ENCODE data around the gene ATG7. TPM values are rescaled to one million over a fixed set of nuclear protein-coding genes. Genes with fewer than 3 reads are reported as not detected.

The ATG7 gene
- total RNA-seq, 2 experiments from 2014 or later = 28.3 to 38.2 TPM

DNA sequence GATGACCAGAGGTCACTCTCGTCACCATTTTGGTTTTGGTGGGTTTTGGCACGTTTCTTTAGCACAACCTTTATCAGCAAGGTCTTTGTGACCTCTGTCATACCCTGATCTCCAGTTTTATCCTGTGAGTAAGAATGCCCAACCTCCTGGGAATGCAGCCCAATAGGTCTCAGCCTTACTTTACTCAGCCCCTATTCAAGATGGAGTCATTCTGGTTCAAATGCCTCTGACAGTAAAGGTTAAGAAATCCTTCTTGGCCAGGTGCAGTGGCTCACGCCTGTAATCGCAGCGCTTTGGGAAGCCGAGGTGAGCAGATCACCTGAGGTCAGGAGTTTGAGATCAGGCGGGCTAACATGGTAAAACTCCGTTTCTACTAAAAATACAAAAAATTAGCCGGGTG is 3.2 kb upstream of the ATG7 start:
- ATAC-seq (no peak), DNase-seq (no peak)
- H3K27me3 Mint-ChIP-seq = peaks cover 12% of the 10 kb centered on the region
- no peak overlapping the region for H3K4me3 Mint-ChIP-seq
- peaks cover 23% of the 10 kb centered on the region for H3K4me1 Mint-ChIP-seq
- no peaks in the 10 kb centered on the region for H3K9me3 Mint-ChIP-seq (ENCODE audit: low read depth)
- H3K27ac Mint-ChIP-seq = no peak overlapping the region
- no peaks in the 10 kb centered on the region for H3K36me3 Mint-ChIP-seq
- CTCF ChIA-PET = interaction anchor here (0.7 kb wide), 2 partner anchors 23 to 381 kb away, joined by 3 to 4 read pairs; no protein-coding TSS in a partner anchor

DNA sequence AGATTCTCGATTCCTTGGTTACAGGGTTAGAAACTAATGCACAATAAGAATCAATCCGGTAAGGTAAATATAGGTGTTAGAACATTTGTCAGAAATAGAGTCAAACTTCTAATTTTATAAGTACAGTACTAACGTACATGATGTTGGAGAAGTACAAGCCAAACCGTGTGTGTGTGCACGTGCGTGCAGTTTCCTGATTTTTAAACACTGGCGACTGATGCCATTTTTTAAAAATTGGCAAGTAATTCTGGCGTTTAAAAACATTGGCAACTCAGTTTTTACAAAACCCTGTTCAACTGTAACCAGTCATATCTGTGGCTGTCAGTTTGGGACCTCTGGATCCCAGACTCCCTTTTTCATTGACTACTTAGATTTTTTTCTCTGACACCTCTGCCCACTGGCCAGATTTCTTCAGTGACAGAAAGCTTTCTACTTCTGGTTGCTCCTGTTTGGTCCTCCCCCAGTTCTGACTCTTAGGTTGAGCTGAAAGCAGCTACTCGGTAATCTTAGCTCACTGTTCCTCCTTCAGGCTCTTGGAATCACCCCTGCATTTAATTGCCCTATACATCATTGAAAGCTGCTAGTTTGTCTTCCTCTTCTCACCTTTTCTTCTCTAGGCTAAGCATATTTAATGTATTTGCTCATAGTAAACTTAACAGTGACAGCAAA is 843 bp downstream of the ATG7 start:
- CTCF ChIA-PET = interaction anchor here (0.6 to 3.5 kb wide), 7 partner anchors 12 to 1304 kb away, joined by 3 to 35 read pairs (median 5); no protein-coding TSS in a partner anchor
- H3K36me3 Mint-ChIP-seq = peaks cover 31% of the 10 kb centered on the region
- DNase-seq (no peak), ATAC-seq (no peak)
- H3K4me3 Mint-ChIP-seq = peak overlapping the region; percentile 87
- no peaks in the 10 kb centered on the region for H3K9me3 Mint-ChIP-seq (ENCODE audit: low read depth)
- no peaks in the 10 kb centered on the region for H3K27me3 Mint-ChIP-seq
- H3K4me1 Mint-ChIP-seq = peaks cover 50% of the 10 kb centered on the region
- peak overlapping the region; percentile 88 for H3K27ac Mint-ChIP-seq

DNA sequence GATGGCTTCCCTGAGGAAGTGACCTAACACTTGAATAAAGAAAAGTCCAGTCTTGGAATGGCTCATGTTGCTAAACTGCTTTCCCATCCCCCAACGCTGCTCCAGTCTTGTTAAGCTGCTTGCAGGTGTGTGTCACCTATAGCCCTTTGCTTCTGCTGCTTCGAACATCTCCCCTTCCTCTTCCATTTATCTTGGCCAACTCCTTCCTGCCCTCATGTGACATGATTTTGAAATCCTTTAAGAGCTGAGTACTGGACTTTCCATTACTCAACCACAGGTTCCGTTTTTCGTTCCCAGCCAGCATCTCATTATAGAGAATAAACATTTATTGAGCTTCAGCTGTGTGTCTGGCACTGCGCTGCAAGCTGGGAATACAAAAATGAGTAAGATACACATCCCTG is 1.7 kb downstream of the ATG7 start:
- no peak overlapping the region for H3K27ac Mint-ChIP-seq
- no peak for DNase-seq
- H3K4me3 Mint-ChIP-seq = peak overlapping the region; percentile 87
- H3K9me3 Mint-ChIP-seq (ENCODE audit: low read depth) = no peaks in the 10 kb centered on the region
- H3K36me3 Mint-ChIP-seq = peaks cover 31% of the 10 kb centered on the region
- H3K27me3 Mint-ChIP-seq = no peaks in the 10 kb centered on the region
- no peak for ATAC-seq
- CTCF ChIA-PET = interaction anchor here (1.2 to 3.5 kb wide), 3 partner anchors 9 to 37 kb away, joined by 3 to 35 read pairs (median 3); no protein-coding TSS in a partner anchor
- H3K4me1 Mint-ChIP-seq = peaks cover 56% of the 10 kb centered on the region

DNA sequence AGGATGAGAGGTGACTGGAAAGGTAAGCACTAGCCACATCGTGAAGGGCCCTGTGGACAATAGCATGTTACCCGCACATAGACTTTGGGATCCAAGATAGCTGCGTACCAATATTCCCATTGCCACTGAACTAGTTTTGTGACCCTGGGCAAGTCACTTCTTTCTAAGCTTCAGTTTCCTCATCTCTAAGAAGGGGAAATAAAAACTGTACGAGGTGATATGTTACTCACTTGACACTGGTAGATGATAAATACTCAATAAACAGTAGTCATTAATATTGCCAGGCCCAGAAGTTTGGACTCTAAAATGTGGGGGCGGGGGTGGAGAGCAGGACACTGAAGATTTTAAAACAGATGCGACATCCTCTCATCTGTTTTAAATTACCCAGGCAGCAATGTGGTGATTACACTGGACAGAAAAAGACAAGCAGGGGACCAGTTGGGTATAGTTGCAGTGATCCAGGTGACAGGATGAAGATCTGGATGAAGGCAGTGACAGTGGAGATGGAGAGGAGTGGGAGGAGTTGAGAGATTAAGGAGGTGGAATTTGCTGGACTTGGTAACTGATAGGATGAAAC is 2.5 kb downstream of the ATG7 start:
- Mint-ChIP-seq H3K9me3 (ENCODE audit: low read depth) (no peaks in the 10 kb centered on the region), H3K4me1 (peaks cover 57% of the 10 kb centered on the region), H3K27me3 (no peaks in the 10 kb centered on the region), H3K27ac (no peak overlapping the region), H3K4me3 (no peak overlapping the region), H3K36me3 (peaks cover 32% of the 10 kb centered on the region)
- DNase-seq (no peak), ATAC-seq (no peak)
- CTCF ChIA-PET = interaction anchor here (1.5 to 3.5 kb wide), 2 partner anchors 8 to 15 kb away, joined by 3 to 35 read pairs; no protein-coding TSS in a partner anchor

DNA sequence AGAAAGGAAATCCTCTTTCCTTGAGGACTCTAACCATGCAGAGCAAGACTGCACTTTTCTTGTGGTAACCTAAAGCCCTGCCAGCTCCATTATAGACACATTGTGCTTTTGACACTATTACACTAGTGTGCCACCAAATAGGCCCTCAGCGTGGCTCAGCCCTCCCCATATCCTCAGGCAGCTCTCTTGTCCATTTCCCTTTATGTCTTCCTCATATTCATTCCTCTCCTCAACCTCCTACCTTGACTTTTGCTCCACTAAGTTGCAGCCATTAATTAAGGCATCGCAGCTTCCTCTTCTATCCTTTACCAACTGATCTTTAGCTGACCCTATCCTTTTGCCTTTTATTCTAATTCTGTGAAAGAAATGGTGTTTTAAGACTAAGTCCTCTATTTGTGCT is 3.7 kb downstream of the ATG7 start:
- Mint-ChIP-seq H3K4me1 (peaks cover 54% of the 10 kb centered on the region), H3K4me3 (no peak overlapping the region), H3K9me3 (ENCODE audit: low read depth) (no peaks in the 10 kb centered on the region), H3K27me3 (no peaks in the 10 kb centered on the region), H3K27ac (peak overlapping the region; percentile 8), H3K36me3 (peaks cover 37% of the 10 kb centered on the region)
- ATAC-seq (no peak), DNase-seq (no peak)
- CTCF ChIA-PET = interaction anchor here (1.5 kb wide), 1 partner anchor 15 kb away, joined by 4 read pairs; no protein-coding TSS in a partner anchor

DNA sequence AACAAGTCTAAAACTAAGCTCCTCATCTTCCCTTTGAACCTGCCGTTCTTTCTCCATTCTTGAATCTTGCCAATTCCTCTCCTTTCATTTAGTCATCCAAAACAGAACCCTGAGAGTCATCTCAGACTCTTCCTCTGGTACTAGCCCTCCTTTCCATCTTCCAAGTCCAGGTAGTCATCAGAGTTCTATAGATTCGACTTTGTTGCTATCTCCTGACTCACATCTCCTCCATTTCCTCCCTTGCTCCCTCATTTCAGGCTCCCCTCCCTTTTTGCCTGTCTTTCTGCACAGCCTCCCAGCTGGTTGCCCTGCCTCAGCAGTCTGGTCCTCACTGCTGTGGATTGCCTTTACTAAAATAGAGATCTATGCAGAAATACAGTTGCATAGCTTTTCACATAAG is 4.7 kb downstream of the ATG7 start:
- Mint-ChIP-seq H3K36me3 (peaks cover 39% of the 10 kb centered on the region), H3K9me3 (ENCODE audit: low read depth) (no peaks in the 10 kb centered on the region), H3K4me1 (peaks cover 52% of the 10 kb centered on the region), H3K4me3 (no peak overlapping the region), H3K27ac (no peak overlapping the region), H3K27me3 (no peaks in the 10 kb centered on the region)
- DNase-seq = no peak
- CTCF ChIA-PET = interaction anchor here (1.5 kb wide), 1 partner anchor 14 kb away, joined by 4 read pairs; no protein-coding TSS in a partner anchor
- no peak for ATAC-seq

DNA sequence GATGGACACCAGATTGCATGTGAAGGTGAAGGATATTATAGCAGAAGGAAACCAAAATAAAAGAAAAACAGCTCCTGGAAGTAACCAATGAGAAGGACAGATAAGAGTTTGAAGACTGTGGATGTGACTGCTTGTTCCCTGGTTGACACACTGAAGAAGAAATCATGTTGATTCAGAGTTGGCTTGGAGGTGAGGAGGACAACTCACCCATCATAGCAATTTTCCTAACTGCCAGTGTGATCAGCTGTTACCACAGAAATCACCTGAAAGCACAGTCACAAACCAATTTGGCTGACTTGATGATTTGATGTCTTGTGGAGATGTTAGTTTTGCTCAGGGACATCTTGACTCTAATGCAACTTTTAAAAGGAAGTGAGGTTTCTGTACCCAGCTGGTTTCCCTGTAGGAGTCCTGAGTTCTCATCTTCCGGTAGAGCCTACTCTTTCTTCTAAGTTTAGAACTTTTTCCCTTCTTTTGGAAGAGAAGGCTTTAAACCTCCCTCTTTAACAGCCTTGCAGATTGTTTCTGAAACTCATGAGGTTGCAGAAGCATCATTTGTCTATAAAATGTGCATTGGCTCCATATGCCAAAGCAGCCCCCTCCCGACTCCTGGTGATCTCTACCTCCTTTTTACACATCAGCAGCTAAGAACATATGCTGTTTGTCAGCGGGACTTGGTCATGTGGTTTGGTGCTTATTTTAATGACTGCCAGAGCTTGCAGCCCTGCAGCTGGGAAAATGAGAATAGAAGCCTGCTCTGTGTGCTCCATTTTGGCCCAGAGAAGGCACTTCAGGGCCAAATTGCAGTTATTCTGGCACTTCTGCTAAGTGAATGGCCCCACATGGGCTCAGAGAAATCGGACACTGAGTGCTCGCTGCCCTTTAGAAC is 10.3 kb downstream of the ATG7 start:
- H3K27ac Mint-ChIP-seq = no peak overlapping the region
- DNase-seq = no peak
- ATAC-seq = no peak
- H3K36me3 Mint-ChIP-seq = peaks cover 34% of the 10 kb centered on the region
- H3K4me1 Mint-ChIP-seq = peaks cover 30% of the 10 kb centered on the region
- H3K4me3 Mint-ChIP-seq = no peak overlapping the region
- CTCF ChIA-PET = interaction anchor here (0.9 to 1.0 kb wide), 2 partner anchors 8 to 127 kb away, joined by 3 read pairs; no protein-coding TSS in a partner anchor
- H3K27me3 Mint-ChIP-seq = no peaks in the 10 kb centered on the region
- no peaks in the 10 kb centered on the region for H3K9me3 Mint-ChIP-seq (ENCODE audit: low read depth)

DNA sequence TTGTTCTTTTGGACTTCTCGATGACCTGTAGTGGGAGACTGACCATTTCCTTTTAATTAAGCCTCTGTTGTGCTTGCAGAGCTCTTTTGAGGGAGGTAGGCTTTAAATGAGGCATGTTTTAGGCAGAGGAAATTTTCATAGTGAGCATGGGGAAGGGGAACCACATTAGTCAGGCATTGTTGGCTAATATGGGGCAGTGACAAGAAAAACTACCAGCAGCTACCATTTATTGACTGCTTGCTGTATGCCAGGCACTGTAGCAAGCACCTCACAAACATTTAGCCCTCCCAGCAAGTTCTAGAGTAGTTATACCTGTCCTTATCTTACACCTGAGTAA is 10.9 kb downstream of the ATG7 start:
- CTCF ChIA-PET = interaction anchor here (1.0 kb wide), 1 partner anchor 9 kb away, joined by 3 read pairs; no protein-coding TSS in a partner anchor

DNA sequence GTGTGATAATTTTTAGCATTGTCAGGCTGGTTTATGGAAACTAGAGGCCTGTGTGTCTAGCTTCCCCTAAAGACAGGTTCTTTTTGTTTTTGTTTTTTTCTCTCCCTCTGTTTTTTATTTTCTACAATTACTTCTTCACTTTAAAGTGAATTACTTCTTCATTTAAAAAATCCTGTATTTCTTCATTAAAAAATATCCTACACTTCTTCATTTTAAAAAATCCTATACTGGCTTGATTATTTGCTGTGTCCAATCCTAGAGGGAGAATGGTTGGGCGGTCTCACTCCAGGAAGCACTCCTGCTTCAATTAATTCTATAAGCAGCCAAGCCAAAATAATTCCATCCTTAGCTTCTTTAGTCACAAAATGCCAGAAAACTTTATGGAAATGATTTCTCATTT is 11.8 kb downstream of the ATG7 start:
- Mint-ChIP-seq H3K27ac (no peak overlapping the region), H3K36me3 (peaks cover 31% of the 10 kb centered on the region), H3K9me3 (ENCODE audit: low read depth) (no peaks in the 10 kb centered on the region), H3K4me3 (no peak overlapping the region), H3K4me1 (peaks cover 35% of the 10 kb centered on the region), H3K27me3 (no peaks in the 10 kb centered on the region)
- CTCF ChIA-PET = no interaction called here
- ATAC-seq (no peak), DNase-seq (no peak)

More for the DNA sequence above, 10.9 kb downstream of the ATG7 start:
- H3K9me3 Mint-ChIP-seq (ENCODE audit: low read depth) = no peaks in the 10 kb centered on the region
- H3K27ac Mint-ChIP-seq = no peak overlapping the region
- DNase-seq (no peak), ATAC-seq (no peak)
- H3K27me3 Mint-ChIP-seq = no peaks in the 10 kb centered on the region
- peaks cover 31% of the 10 kb centered on the region for H3K36me3 Mint-ChIP-seq
- peaks cover 34% of the 10 kb centered on the region for H3K4me1 Mint-ChIP-seq
- H3K4me3 Mint-ChIP-seq = no peak overlapping the region

DNA sequence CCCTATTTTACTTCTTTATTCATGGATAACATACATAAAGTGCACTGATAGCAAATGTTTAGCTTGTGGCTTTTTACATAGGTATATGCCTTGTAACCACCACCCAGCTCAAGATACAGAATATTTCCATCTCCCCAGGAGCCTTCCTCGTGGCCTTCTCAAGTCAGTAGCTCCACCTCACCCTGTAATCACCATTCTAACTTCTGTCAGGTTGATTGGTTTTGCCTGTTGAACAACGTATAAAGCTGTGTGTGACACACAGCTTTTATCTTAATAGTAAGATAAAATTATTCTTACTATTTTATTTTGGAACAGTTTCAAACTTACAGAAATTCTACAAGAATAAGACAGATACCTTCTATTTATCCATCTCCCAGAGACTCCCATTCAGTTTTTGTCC is 13.3 kb downstream of the ATG7 start:
- no peaks in the 10 kb centered on the region for H3K27me3 Mint-ChIP-seq
- DNase-seq = no peak
- CTCF ChIA-PET = interaction anchor here (1.1 kb wide), 1 partner anchor 37 kb away, joined by 3 read pairs; no protein-coding TSS in a partner anchor
- H3K36me3 Mint-ChIP-seq = peaks cover 27% of the 10 kb centered on the region
- H3K4me1 Mint-ChIP-seq = peaks cover 50% of the 10 kb centered on the region
- no peak overlapping the region for H3K4me3 Mint-ChIP-seq
- no peak overlapping the region for H3K27ac Mint-ChIP-seq
- H3K9me3 Mint-ChIP-seq (ENCODE audit: low read depth) = no peaks in the 10 kb centered on the region
- no peak for ATAC-seq

DNA sequence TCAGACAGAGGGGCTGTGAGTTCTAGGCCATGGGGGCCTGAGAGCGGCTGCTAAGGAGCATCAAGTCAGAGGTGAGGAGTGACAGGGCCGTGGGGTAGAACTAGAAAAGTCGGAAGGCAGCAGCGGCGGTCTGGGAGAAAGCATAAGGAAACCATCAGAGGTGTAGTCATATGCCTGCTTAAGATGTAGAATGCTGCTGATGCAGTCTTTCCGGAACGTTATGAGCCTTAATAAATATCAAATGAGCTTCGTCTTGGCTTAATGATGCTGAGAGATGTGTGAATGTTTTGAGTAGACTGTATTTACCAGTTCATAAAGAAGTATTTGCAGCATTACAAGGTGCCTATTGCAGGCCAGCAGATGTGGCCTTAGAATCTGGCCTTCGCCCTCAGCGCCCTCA is 15.2 kb downstream of the ATG7 start:
- CTCF ChIA-PET = interaction anchor here (1.1 to 6.1 kb wide), 4 partner anchors 13 to 51 kb away, joined by 4 to 35 read pairs (median 10); partner anchors contain the start of gene ATG7
- no peaks in the 10 kb centered on the region for H3K9me3 Mint-ChIP-seq (ENCODE audit: low read depth)
- ATAC-seq (no peak), DNase-seq (no peak)
- no peak overlapping the region for H3K4me3 Mint-ChIP-seq
- H3K36me3 Mint-ChIP-seq = peaks cover 25% of the 10 kb centered on the region
- H3K27me3 Mint-ChIP-seq = no peaks in the 10 kb centered on the region
- peaks cover 58% of the 10 kb centered on the region for H3K4me1 Mint-ChIP-seq
- H3K27ac Mint-ChIP-seq = peak overlapping the region; percentile 8

DNA sequence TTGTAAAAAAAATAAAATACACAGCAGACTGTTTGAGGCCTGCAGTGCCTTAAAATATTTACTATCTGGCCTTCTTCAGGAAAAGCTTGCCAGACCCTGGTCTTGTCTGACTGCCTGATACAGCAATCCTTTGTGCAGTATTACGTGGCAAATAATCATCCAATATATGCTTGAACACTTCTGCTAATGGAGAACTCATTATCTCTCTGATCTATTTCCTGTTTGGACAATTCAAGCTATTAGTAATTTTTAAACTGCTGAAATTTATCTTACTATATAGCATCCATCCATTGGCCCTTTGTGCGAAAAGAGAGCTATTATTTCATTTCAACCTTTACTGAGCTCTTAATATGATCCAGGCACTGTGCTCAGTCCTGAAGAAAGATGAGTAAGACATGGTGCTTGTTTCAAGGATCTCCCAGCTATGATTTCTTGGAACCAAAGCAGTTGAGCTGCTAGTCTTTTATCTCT is 15.9 kb downstream of the ATG7 start:
- Mint-ChIP-seq H3K27ac (peak overlapping the region; percentile 93), H3K27me3 (no peaks in the 10 kb centered on the region), H3K36me3 (peaks cover 27% of the 10 kb centered on the region), H3K9me3 (ENCODE audit: low read depth) (no peaks in the 10 kb centered on the region), H3K4me1 (peaks cover 58% of the 10 kb centered on the region), H3K4me3 (no peak overlapping the region)
- DNase-seq (no peak), ATAC-seq (no peak)
- CTCF ChIA-PET = interaction anchor here (0.8 to 6.1 kb wide), 7 partner anchors 8 to 228 kb away, joined by 3 to 35 read pairs (median 6); partner anchors contain the start of gene ATG7

All from activated CD8-positive, alpha-beta memory T cell treated with anti-CD3 and anti-CD28 coated beads, Interleukin-2, amount 10 ng/mL, durations not matched to agents 7 days and 5 days (primary cell).